ENCODE measurements around the gene RNMT. TPM values are rescaled to one million over a fixed set of nuclear protein-coding genes. Genes with fewer than 3 reads are reported as not detected.

The RNMT gene
- total RNA-seq, 1 experiment from 2014 or later: 20.0 TPM

DNA sequence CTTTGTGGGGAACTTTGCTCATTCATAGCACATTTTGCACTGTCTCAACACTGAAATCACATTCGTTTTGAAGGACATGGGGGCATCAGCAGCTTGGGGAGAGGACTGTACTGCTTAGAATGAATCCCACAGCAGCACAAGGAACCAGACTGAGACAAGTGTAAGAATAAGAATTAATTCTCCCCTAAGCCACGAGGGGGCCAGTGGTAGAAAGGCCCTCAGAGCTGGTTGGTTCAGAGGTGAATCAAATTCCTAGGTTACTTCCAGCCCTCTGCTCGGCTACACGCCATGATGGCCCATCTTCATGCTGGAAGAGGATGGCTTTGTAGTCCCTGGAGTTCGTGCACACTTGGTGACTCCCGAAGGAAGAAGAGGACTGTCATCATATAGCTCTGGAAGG lies 85.5 kb downstream of the RNMT start:
- DNase-seq (ENCODE audit: low read depth): no peak

DNA sequence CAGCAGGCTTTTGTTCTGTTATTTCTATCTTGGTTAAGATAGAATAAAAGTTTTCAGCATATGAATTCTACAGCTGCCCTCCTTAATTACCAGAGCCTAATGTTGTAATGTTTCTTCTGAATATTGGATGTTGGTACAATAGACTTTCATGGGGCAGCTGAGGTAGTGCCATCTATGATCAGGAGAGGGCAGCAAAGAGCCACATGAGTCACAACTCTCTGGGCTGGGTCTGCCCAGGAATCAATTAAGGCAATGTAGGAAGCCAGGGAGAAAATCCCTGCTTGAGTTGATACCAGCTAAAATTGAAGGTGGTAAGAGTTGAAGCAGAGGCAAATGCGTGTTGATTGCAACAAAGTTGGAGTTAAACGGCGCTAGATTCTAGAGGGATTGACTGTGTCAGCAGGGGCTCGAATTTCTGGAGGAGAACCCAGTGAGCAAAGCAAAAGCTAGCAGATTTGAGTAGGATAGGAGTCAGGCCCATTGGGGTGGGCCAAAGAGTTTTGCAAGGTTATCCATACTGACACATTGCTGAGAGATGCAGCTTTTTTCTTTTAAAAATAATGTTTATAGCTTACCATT lies 86.9 kb downstream of the RNMT start:
- peak; percentile 51 for DNase-seq (ENCODE audit: low read depth)

Other genes starting within 250 kb of the RNMT start
- gene FAM210A, start 115 bp upstream of the RNMT start, total RNA-seq (2014; rRNA removed): 19.7 and 26.8 TPM in 2 replicates
- not detected in 2 replicates for gene MC5R, start 97.5 kb downstream of the RNMT start, total RNA-seq (2014; rRNA removed)
- gene MC2R, start 188.9 kb downstream of the RNMT start, total RNA-seq (2014; rRNA removed): not detected in 2 replicates